Muscle layer of colon (tissue), 2 donors: ENCODE measurements around the gene SHC1.
A peak's percentile ranks its signal among the peaks of the same experiment; 100 is the strongest.

Experiments
- H3K27ac ChIP-seq: one replicate; pipeline ENCODE4 v1.7.0; 2013; ENCODE audit warnings: low read depth, mild to moderate bottlenecking, low read length, moderate library complexity
- H3K27me3 ChIP-seq, 2 donors: one replicate each; pipeline ENCODE4 v1.7.0; 2013; ENCODE audit warnings: low read length in 2 of 2, mild to moderate bottlenecking in 2 of 2; ENCODE audit not compliant: insufficient read depth in 2 of 2, control insufficient read depth in 1 of 2
- H3K36me3 ChIP-seq: one replicate; pipeline ENCODE4 v1.7.0; 2013; ENCODE audit warnings: mild to moderate bottlenecking, low read length; ENCODE audit not compliant: insufficient read depth
- H3K4me1 ChIP-seq: one replicate; pipeline ENCODE4 v1.7.0; 2013; ENCODE audit warnings: mild to moderate bottlenecking, low read length; ENCODE audit not compliant: insufficient read depth
- H3K4me3 ChIP-seq, 2 donors: one replicate each; pipeline ENCODE4 v1.7.0; 2013; ENCODE audit warnings: low read length in 2 of 2, low read depth in 1 of 2, mild to moderate bottlenecking in 1 of 2, moderate library complexity in 1 of 2
- H3K9ac ChIP-seq: one replicate; pipeline ENCODE4 v1.7.0; 2013; ENCODE audit warnings: low read length
- H3K9me3 ChIP-seq: one replicate; pipeline ENCODE4 v1.7.0; 2013; ENCODE audit warnings: mild to moderate bottlenecking, low read length
- donor health status: abdominal sarcoma.
- donor health status: Adenocarcinoma of cecum.

SHC1 gene

DNA sequence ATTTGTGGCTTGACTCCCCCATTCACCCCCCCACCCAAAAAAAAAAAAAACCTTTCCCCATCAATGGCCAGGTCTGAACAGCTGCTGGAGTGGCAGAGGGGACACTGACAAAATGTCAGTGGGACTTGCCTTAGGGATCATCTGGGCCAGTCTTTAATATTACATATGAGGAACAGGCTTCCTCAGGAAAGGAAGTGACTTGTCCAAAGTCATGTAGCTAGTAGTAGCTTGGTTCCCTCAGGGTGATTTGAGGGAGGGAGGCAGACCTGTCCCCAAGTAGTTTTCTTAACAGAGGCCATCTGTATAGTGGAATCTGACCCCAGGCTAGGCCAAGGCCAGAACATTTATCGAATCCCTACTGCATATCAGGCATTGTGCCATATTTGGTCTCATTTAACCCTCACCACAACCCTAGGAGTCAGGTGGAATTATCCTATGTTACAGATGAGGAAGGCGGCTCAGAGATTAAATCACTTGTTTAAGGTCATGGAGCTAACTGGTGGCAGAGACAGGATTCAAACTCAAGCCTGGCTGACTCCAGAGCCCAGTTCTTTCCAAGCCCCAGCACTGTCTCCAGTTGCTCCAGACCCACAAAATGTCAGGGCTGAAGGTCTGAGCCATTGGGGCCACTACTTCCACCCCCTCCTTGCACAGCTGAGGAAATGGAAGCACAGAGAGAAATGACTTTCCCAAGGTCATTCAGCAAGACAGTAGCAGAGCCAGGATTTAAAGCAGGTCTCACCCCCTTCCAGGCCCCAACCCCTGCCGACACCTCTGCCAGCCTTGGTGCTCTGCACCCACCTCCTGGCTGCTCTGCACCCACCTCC lies 42.4 kb upstream of the SHC1 start:
- Histone ChIP-seq H3K27ac (peak overlapping the region; percentile 57), H3K9ac (no peak overlapping the region), H3K27me3 (no peaks in the 10 kb centered on the region), H3K4me3 (no peak overlapping the region), H3K9me3 (no peaks in the 10 kb centered on the region), H3K36me3 (peaks cover 23% of the 10 kb centered on the region), H3K4me1 (peaks cover 45% of the 10 kb centered on the region)

DNA sequence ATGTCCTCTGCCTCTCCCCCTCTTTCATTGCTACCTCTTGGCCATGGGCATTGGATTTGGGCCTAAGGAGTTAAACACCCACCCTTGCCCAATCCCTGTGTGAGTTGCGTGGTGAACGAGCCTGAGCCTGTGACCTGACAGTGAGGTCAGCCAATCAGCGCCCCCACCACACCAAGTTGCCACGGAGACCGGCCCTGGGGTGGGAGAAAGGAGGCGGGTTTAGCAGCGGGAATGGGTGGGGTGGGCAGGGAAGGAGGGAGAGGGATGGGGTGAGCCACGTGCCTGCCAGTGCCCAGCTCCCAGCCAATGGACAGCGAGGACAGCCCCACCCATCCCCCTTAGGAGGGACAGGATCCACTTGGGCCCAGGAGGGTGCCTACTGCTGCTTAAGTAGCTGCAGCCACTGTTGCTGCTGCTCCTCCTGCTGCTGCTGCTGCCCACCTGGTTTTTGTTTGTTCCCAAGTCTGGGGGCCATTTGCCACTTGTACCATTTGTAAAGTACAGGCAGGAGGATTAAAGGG lies 41.5 kb upstream of the SHC1 start:
- H3K4me3 ChIP-seq, result no peak overlapping the region
- no peaks in the 10 kb centered on the region for H3K27me3 ChIP-seq
- no peak overlapping the region for H3K9ac ChIP-seq
- peaks cover 23% of the 10 kb centered on the region for H3K36me3 ChIP-seq
- peak overlapping the region; percentile 57 for H3K27ac ChIP-seq
- no peaks in the 10 kb centered on the region for H3K9me3 ChIP-seq
- H3K4me1 ChIP-seq, result peaks cover 51% of the 10 kb centered on the region

DNA sequence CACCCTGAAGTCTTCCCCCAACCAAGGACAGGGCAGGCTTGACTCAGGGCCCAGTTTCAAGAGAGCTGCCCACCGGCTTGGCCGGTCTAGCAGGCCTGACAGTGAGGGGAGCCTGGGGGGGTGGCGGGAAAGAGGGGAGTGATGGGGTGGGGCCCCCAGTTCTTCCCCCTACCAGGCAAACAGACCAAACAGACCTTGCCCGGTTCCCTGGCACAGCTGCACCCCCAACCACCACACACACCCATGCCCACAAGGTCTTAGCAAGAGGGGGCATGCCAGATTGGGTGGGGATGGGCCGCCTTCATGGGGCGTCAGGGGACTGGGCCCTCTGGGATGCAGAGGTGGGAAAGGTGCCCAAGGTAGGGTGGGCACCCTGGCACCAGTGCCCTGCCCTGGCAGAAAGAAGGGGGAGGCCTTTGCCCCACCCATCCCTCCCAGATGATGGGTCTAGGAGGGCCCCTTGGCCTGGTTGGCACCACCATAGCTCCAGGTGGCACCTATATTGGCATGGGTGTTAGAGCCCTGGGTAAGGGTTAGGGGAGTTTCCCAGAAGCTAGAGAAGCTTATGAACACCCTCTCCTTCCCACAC lies 41.0 kb upstream of the SHC1 start:
- Histone ChIP-seq H3K4me3 (no peak overlapping the region), H3K27me3 (no peaks in the 10 kb centered on the region), H3K9me3 (no peaks in the 10 kb centered on the region), H3K36me3 (peaks cover 23% of the 10 kb centered on the region), H3K27ac (peak overlapping the region; percentile 52), H3K9ac (no peak overlapping the region), H3K4me1 (peaks cover 51% of the 10 kb centered on the region)

DNA sequence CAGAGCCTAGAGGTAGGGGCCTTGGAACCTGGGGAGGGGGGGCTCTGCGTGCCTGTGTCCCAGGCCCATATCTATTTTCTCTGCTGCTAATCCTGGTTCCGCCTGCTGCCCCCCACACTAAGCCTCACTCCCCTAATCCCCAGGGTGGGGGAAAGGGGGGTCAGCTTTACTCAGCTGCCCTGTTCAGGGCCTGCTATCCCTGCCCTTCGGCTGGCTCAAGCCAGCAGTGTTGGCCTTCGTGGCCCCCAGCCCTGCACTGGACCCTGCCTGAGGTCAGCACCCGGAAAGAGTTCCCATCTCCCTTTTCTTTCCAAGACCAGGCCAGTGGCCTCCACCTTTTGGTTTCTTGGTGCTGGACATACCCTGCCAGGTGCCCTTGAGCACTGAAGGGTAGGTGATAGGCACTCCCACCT lies 40.5 kb upstream of the SHC1 start:
- no peak overlapping the region for H3K9ac ChIP-seq
- H3K27me3 ChIP-seq, result no peaks in the 10 kb centered on the region
- peak overlapping the region; percentile 52 for H3K27ac ChIP-seq
- H3K36me3 ChIP-seq, result peaks cover 22% of the 10 kb centered on the region
- peaks cover 55% of the 10 kb centered on the region for H3K4me1 ChIP-seq
- H3K4me3 ChIP-seq, result no peak overlapping the region
- no peaks in the 10 kb centered on the region for H3K9me3 ChIP-seq

DNA sequence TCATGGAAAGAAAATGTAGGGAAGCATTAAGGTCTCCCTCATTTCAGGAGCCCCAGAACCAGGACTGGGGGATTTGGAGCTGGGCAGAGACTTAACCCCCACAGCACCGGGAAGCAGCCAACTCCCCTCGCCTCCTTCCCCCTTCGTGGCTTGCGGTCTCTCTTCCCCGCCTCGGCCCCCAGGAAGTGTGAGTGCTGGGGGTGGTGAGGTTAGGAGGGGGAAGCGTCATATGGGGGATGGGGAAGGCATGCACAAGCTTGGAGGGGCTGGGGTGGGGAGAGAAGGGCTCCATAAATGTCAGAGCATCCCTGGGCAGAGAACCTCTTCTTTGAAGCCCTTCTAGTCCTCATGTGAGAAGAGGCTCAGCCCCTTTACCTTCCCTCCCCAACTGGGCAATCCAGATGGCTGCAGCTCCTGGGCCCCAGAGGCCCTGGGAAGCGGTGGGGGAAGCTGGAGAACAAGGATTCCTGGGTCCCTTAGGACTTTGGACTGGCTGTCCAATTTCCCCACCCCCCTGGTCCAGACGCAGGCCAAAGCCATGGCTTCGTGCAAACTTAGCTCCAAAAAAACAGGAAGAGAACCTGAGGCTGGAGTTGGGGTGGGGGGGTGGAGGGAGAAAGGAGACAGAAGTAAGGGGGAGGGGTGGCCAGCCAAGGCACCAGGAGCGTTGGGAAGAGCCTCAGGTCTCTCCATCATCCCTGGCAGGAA lies 39.8 kb upstream of the SHC1 start:
- Histone ChIP-seq H3K9me3 (no peaks in the 10 kb centered on the region), H3K4me1 (peaks cover 61% of the 10 kb centered on the region), H3K36me3 (peaks cover 16% of the 10 kb centered on the region), H3K27me3 (no peaks in the 10 kb centered on the region), H3K27ac (no peak overlapping the region), H3K4me3 (no peak overlapping the region), H3K9ac (no peak overlapping the region)

DNA sequence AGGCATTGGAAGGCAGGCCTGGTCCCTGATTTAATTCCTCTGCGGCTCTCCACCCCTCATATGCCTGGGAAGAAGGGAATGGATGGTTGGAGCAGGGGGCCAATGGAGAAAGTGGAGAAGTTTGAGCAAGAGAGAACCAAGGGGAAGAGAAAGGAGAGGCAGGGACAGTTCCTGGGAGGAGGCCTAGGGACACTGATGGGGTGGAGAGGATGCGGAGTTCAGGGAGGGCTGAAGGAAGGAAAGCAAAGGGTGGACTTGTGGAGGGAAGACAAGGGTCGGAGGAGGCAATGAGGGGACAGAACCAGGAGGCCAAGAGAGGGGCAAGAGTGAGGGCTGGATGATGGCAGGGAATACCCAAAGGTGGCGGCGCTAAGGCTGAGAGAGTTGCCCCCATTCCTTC lies 39.2 kb upstream of the SHC1 start:
- no peak overlapping the region for H3K4me3 ChIP-seq
- no peak overlapping the region for H3K9ac ChIP-seq
- H3K9me3 ChIP-seq, result no peaks in the 10 kb centered on the region
- peaks cover 10% of the 10 kb centered on the region for H3K36me3 ChIP-seq
- no peak overlapping the region for H3K27ac ChIP-seq
- H3K4me1 ChIP-seq, result peaks cover 67% of the 10 kb centered on the region
- no peaks in the 10 kb centered on the region for H3K27me3 ChIP-seq

DNA sequence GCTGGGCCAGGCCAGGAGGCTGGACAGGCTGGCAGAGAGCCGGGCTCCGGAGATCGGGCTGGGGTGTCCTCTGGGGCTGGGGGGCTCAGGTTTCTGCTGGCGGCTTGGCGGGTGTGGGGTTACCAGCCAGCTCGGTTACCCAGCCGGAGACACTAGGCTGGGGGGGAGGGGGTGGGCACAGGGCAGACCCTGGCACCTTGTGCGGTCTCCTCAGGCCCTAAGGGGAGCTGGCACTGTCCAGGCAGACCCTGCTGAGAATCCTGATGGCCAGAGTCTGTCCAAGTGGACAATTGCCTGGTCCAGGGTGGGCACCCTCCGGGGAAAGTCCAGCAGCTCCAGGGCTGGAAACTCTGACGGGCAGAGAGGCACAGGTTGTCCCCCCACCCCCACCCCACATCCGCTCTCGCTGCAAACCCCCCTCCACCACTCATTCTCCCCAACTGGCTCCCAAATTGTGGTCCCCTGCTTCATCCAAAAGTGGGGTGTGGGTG lies 38.7 kb upstream of the SHC1 start:
- H3K4me3 ChIP-seq, result no peak overlapping the region
- H3K36me3 ChIP-seq, result peaks cover 5% of the 10 kb centered on the region
- H3K9ac ChIP-seq, result no peak overlapping the region
- peak overlapping the region; percentile 97 for H3K27ac ChIP-seq
- H3K4me1 ChIP-seq, result peaks cover 72% of the 10 kb centered on the region
- H3K27me3 ChIP-seq, result no peaks in the 10 kb centered on the region
- no peaks in the 10 kb centered on the region for H3K9me3 ChIP-seq

DNA sequence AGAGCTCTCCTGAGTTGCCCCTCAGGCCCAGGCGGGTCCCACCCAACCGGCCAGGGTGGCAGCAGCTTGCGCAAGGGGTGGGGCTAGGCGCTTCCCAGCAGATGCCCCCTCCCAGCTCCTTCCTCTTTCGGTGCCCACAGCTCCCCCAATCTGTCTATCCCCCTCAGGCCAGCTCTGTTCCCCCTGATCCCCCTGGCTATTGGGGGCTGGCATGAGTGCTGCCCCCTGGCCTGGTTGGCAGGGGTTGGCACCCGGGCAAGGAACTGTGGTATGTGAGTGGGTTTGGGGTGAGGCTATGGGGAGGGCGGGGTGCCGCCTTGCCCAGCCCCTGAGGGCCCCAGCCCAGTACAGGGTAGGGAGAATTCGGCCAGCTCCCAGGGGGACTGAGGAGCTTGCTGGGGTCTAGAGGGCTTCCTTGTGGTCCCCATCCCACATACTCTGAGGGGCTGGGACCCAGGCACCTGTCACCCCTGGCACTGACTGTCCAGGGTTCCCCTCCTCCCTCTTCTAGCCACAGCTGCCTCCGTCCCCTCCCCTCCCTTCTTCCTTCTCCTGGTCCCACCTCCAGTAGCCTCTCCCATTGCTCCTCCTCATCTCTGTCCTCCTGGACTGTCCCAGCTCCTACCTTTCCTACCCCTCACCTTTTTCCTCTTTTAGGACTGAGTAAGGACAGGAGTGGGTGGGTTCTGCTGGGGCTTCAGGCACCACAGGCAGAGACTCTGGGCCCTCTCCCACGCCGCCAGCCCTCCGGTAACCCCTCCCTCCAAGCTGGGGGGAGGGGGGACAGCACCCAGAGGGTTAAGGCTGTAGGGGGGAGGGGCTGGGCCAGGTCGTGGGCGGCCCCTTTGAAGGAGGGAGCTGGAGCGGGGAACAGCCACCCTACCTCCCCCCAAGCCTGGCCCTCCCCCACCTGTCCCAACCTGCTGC lies 37.7 kb upstream of the SHC1 start:
- Histone ChIP-seq H3K27me3 (no peaks in the 10 kb centered on the region), H3K9me3 (no peaks in the 10 kb centered on the region), H3K27ac (peak overlapping the region; percentile 97), H3K4me1 (peaks cover 75% of the 10 kb centered on the region), H3K4me3 (peak overlapping the region in 1 of 2 donors; percentile 50), H3K36me3 (no peaks in the 10 kb centered on the region), H3K9ac (no peak overlapping the region)

DNA sequence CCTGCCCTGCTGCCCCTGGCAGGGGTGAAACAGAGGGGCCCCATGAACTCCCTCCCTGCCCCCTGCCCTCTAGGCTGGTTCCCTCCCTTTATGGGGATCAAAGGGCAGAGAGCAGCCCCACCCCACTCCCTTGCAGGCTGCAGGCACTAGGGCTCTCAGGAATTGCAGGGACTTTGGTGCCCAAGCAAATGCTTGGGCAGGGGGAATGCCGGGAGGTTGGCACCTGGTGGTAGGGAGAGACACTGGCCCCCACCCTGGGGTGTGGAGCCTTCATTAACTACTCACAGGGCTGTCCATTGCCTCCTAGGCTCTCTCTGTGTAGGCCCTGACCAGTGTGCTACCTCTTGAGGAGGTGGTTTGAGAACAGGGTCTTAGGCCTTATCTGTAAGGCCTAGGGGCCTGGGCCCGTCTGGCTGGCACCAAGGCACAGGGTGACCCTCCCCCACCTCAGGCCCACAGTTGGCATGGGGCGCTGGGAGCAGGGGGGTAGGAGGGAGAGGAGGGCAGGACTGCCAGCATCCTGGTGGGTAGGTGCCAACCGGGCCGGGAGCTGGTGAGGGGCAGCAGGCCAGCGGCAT lies 36.8 kb upstream of the SHC1 start:
- peak overlapping the region in 1 of 2 donors; percentile 50 for H3K4me3 ChIP-seq
- H3K9ac ChIP-seq, result no peak overlapping the region

DNA sequence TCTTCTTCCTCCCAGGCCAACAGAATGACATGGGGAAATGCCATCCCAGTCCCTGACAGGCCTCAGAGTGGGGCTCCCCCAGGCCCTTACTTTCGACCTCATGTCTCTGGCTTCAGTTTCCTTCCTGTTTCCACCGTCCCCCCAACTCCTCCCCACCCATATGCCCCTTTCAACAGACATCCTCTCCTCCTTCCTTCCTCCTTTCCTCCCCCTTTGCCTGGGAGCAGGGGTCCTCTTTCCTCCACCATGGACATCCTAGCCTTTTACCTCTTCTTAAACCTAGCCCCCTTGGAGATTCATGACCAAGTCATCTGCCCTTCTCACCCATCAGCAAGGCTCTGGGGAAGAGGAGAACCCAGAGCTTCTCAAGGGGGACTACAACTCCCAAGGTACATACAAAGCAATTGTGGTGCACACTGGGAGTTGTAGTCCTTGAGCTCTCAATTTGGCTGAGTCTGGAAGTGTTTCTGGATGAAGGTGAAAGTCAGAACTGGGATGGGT lies 36.1 kb upstream of the SHC1 start:
- H3K9ac ChIP-seq, result peak overlapping the region; percentile 14
- H3K9me3 ChIP-seq, result no peaks in the 10 kb centered on the region
- H3K36me3 ChIP-seq, result no peaks in the 10 kb centered on the region
- peak overlapping the region; percentile 97 for H3K27ac ChIP-seq
- no peaks in the 10 kb centered on the region for H3K27me3 ChIP-seq
- H3K4me3 ChIP-seq, result peak overlapping the region in 1 of 2 donors; percentile 50
- peaks cover 63% of the 10 kb centered on the region for H3K4me1 ChIP-seq

More for the DNA sequence above, 36.8 kb upstream of the SHC1 start:
- H3K4me1 ChIP-seq, result peaks cover 70% of the 10 kb centered on the region
- no peaks in the 10 kb centered on the region for H3K36me3 ChIP-seq
- H3K9me3 ChIP-seq, result no peaks in the 10 kb centered on the region
- peak overlapping the region; percentile 97 for H3K27ac ChIP-seq
- no peaks in the 10 kb centered on the region for H3K27me3 ChIP-seq
